Measurements from ENCODE around the gene MS4A6A. TPM values are rescaled to one million over a fixed set of nuclear protein-coding genes. Genes with fewer than 3 reads are reported as not detected.

Gene MS4A6A
- polyA plus RNA-seq, 3 donors = 978 to 3,009 (median 2,353) TPM

DNA sequence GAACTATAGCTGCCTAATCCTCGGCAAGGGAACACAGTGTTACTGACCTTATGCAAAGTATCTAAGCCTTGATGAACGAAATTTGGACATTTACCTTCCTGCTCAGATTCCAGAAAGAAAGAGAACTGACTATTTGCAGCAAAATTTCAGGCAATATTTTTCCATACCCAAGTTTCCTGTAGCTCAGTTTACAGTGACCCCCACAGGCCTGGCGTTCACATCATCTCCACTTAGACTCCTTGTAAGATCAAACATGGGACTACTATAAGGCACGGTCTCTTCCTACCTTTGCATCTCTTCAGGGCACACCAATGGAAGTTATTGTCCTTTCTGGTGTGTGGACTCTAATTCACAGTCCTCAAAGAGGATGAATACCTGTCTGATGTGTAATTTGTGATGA is 21.1 kb downstream of the MS4A6A start:
- H3K4me2 ChIP-seq (replicated peaks; ENCODE audit: extremely low read depth, low read length, poor library complexity, severe bottlenecking) = no peak overlapping the region
- no peak for DNase-seq

DNA sequence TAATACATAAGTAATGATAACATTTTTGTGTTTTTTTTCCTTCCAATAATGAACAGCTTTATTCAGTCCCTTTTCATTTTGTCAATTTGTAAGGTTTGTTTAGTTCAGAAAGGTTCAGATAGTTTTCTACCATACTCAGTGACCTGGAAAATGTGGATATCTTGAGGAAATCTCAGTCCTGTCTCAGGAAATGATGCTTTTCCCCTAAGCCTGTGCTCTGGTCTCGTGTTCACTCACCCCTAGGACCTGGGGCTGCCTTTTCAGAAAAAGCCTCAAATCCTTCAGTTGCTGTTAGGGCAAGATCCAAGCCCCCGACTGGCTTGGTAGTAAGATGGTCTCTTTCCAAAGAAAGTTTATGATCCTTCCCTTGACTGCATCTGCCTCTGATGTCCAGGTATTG is 21.8 kb downstream of the MS4A6A start:
- intact Hi-C loops (cut with micrococcal nuclease) = no loop called here
- Mint-ChIP-seq H3K27me3 (ENCODE audit: low read depth in 3 of 3) (peaks cover 0 to 1% (median 0%) of the 10 kb centered on the region in 3 donors), H3K36me3 (peaks cover 51 to 66% of the 10 kb centered on the region in 2 donors), H3K4me3 (no peak overlapping the region), H3K27ac (no peak overlapping the region), H3K9me3 (peaks cover 0 to 3% (median 2%) of the 10 kb centered on the region in 7 donors), H3K4me1 (peaks cover 8% of the 10 kb centered on the region)
- 83% methylated on average over 1 of the region's 2 CpGs for WGBS (ENCODE audit: insufficient coverage)
- Histone ChIP-seq H3K27me3 (ENCODE audit: control insufficient read depth in 2 of 2, insufficient read depth in 2 of 2, low read length in 2 of 2) (no peaks in the 10 kb centered on the region), H3K79me2 (ENCODE audit: insufficient read depth, low read length) (no peaks in the 10 kb centered on the region), H2AFZ (ENCODE audit: insufficient read depth, low read depth, low read length, poor library complexity, severe bottlenecking) (no peak overlapping the region), H3K36me3 (replicated peaks in 1 of 2; ENCODE audit: control insufficient read depth in 1 of 2, insufficient read depth in 2 of 2, low read length in 2 of 2) (peaks cover 13 to 66% of the 10 kb centered on the region in 2 donors), H3K27ac (ENCODE audit: low read depth in 1 of 2, low read length in 2 of 2) (no peak overlapping the region), H4K20me1 (ENCODE audit: insufficient read depth, low read length) (no peaks in the 10 kb centered on the region), H3K9me3 (replicated peaks in 1 of 2; ENCODE audit: control insufficient read depth in 1 of 2, insufficient read depth in 1 of 2, low read length in 2 of 2) (no peaks in the 10 kb centered on the region), H3K9ac (ENCODE audit: insufficient read depth, low read length, poor library complexity, severe bottlenecking) (no peak overlapping the region), H3K4me2 (replicated peaks; ENCODE audit: extremely low read depth, low read length, poor library complexity, severe bottlenecking) (no peak overlapping the region), H3K4me1 (ENCODE audit: control insufficient read depth in 1 of 2, insufficient read depth in 2 of 2, low read length in 2 of 2) (peaks cover 2 to 3% of the 10 kb centered on the region in 2 donors), H3K4me3 (replicated peaks in 1 of 3; ENCODE audit: low read depth in 2 of 3, low read length in 3 of 3) (no peak overlapping the region)
- DNase-seq = no peak
- TF ChIP-seq, protein P1, sequence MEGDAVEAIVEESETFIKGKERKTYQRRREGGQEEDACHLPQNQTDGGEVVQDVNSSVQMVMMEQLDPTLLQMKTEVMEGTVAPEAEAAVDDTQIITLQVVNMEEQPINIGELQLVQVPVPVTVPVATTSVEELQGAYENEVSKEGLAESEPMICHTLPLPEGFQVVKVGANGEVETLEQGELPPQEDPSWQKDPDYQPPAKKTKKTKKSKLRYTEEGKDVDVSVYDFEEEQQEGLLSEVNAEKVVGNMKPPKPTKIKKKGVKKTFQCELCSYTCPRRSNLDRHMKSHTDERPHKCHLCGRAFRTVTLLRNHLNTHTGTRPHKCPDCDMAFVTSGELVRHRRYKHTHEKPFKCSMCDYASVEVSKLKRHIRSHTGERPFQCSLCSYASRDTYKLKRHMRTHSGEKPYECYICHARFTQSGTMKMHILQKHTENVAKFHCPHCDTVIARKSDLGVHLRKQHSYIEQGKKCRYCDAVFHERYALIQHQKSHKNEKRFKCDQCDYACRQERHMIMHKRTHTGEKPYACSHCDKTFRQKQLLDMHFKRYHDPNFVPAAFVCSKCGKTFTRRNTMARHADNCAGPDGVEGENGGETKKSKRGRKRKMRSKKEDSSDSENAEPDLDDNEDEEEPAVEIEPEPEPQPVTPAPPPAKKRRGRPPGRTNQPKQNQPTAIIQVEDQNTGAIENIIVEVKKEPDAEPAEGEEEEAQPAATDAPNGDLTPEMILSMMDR (IDR thresholded peaks at IDR 0.05) = no peak

More for the DNA sequence above, 21.1 kb downstream of the MS4A6A start:
- no peaks in the 10 kb centered on the region for H3K79me2 ChIP-seq (ENCODE audit: insufficient read depth, low read length)
- H3K27me3 Mint-ChIP-seq (ENCODE audit: low read depth in 3 of 3) = peaks cover 0 to 1% (median 0%) of the 10 kb centered on the region in 3 donors
- no peaks in the 10 kb centered on the region for H3K9me3 ChIP-seq (replicated peaks in 1 of 2; ENCODE audit: control insufficient read depth in 1 of 2, insufficient read depth in 1 of 2, low read length in 2 of 2)
- H3K9ac ChIP-seq (ENCODE audit: insufficient read depth, low read length, poor library complexity, severe bottlenecking) = no peak overlapping the region
- no peaks in the 10 kb centered on the region for H3K27me3 ChIP-seq (ENCODE audit: control insufficient read depth in 2 of 2, insufficient read depth in 2 of 2, low read length in 2 of 2)
- TF ChIP-seq, protein P1 (IDR thresholded peaks at IDR 0.05) = no peak
- peaks cover 53 to 66% of the 10 kb centered on the region in 2 donors for H3K36me3 Mint-ChIP-seq
- H3K27ac Mint-ChIP-seq = no peak overlapping the region
- no peak overlapping the region for H2AFZ ChIP-seq (ENCODE audit: insufficient read depth, low read depth, low read length, poor library complexity, severe bottlenecking)
- no peaks in the 10 kb centered on the region for H4K20me1 ChIP-seq (ENCODE audit: insufficient read depth, low read length)
- peaks cover 0 to 3% (median 2%) of the 10 kb centered on the region in 7 donors for H3K9me3 Mint-ChIP-seq
- peaks cover 13 to 66% of the 10 kb centered on the region in 2 donors for H3K36me3 ChIP-seq (replicated peaks in 1 of 2; ENCODE audit: control insufficient read depth in 1 of 2, insufficient read depth in 2 of 2, low read length in 2 of 2)
- H3K4me1 Mint-ChIP-seq = peaks cover 6% of the 10 kb centered on the region
- intact Hi-C loops (cut with micrococcal nuclease) = no loop called here
- H3K4me3 ChIP-seq (replicated peaks in 1 of 3; ENCODE audit: low read depth in 2 of 3, low read length in 3 of 3) = no peak overlapping the region
- WGBS (ENCODE audit: insufficient coverage) = 90% methylated on average over 4 of the region's 4 CpGs
- no peak overlapping the region for H3K27ac ChIP-seq (ENCODE audit: low read depth in 1 of 2, low read length in 2 of 2)
- no peaks in the 10 kb centered on the region for H3K4me1 ChIP-seq (ENCODE audit: control insufficient read depth in 1 of 2, insufficient read depth in 2 of 2, low read length in 2 of 2)
- no peak overlapping the region for H3K4me3 Mint-ChIP-seq

Data from CD14-positive monocyte (primary cell).